ENCODE data around the gene OR9A4.
"Not testable (repeated sequence)": the region's sequence is repeated elsewhere in the genome, so short reads cannot be mapped to it uniquely, and the experiment has no call there.

OR9A4 gene

DNA sequence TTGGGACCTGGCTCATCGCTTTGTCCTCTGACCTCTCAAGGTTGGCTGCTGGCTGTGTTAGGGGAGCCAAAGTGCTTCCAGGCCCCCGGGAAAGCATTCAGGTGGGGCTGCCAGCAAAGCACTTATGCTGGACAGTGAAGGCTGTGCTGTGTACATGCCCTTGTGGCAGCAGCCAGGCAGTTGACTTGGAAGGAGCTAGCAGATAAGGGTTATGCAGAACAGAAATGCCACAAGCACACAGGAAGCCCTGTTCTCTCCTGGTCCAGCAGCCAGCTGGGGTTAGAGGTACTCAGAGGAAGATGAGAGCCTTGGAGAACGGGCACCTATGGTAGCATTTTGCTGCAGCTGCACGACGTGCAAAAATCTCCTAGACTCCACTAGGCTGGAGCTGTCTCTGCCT is 35.2 kb upstream of the OR9A4 start:
- no peak for DNase-seq (ENCODE audit: low read depth)
- no peak overlapping the region for H3K4me3 ChIP-seq (ENCODE audit: low read length)
- TF ChIP-seq CTCF (conservative IDR thresholded peaks at IDR 0.05; ENCODE audit: low read length), result no peak

DNA sequence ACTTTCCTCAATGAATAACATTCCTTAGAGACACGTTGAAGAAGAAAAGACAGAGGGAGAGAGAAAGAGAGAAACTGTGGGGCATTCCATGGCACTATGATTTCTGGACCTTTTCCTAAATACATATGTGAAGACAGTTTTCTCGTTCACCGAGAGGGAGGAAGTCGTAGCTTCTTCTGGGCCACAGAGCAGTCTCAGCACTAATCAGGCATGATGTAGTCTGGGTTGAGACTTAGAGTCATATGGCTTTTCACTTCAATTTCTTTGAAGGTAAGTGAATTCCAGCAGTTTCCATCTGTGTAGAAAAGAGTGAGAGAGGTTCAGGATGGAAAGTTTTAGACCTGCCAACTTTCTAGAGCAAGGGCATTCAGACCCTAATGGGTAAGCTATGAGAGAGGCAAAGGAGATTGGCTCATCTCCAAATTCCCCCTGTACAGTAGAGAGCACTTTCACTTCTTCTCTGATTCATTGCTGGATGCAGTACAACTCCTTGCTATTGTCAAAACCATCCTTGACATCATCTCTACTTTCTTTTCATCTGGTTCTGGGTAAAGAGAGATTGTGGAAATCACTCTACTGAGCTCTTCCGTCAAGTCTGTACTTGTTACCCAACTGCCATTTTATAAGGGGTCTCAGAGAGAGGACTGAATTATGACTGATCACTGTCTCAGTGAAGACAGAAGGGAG is 31.5 kb upstream of the OR9A4 start:
- no peak for DNase-seq (ENCODE audit: low read depth)
- TF ChIP-seq CTCF (conservative IDR thresholded peaks at IDR 0.05; ENCODE audit: low read length), result no peak
- no peak overlapping the region for H3K4me3 ChIP-seq (ENCODE audit: low read length)

DNA sequence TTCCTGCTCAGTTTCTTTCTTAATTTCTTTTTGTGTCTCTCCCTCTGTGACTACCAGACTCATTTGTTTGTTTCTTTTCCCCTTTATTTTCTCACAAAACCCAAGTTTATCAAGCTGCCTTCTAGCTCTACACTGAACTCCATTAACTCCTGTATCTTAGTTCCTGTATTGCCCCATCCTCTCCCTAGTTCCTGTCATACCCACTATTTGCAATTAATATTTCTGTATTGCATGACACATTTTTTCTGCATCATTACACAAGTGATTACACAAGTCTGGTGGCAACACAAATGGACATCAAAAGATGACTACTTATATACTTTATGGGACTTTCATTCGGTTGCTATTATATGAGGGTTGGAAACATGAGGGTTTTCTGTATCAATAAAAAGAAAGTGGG is 26.9 kb upstream of the OR9A4 start:
- no peak for TF ChIP-seq CTCF (conservative IDR thresholded peaks at IDR 0.05; ENCODE audit: low read length)
- no peak for DNase-seq (ENCODE audit: low read depth)
- no peak overlapping the region for H3K4me3 ChIP-seq (ENCODE audit: low read length)

DNA sequence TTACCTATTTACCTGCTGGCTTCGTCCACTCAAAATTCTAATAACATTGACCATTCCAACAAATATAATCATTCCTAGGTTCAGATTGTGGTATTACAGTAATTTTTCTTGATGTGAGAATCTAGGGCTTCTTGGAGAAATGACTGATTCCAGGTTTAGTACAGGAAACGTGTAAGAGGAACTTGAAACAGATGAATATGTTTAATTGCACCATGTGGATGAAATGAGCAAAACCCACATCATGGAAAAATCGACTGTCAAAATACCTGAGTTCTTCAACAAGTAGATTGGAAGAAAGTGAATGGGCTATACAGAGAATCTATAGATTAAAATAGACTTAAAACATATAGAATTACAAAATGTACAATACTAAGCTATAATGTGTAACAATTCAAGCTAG is 24.9 kb upstream of the OR9A4 start:
- H3K4me3 ChIP-seq (ENCODE audit: low read length), result no peak overlapping the region
- no peak for DNase-seq (ENCODE audit: low read depth)
- no peak for TF ChIP-seq CTCF (conservative IDR thresholded peaks at IDR 0.05; ENCODE audit: low read length)

GRCh38 chr7:141899366-141899765 is 16.8 kb upstream of the OR9A4 start:
- not testable (repeated sequence) for H3K4me3 ChIP-seq (ENCODE audit: low read length); DNase-seq (ENCODE audit: low read depth)

- TF ChIP-seq CTCF (conservative IDR thresholded peaks at IDR 0.05; ENCODE audit: low read length), result no peak
- no peak for DNase-seq (ENCODE audit: low read depth)
- H3K4me3 ChIP-seq (ENCODE audit: low read length), result no peak overlapping the region
Measured at GRCh38 chr7:141906285-141906684, 9.9 kb upstream of the OR9A4 start.

- DNase-seq (ENCODE audit: low read depth), result no peak
- no peak for TF ChIP-seq CTCF (conservative IDR thresholded peaks at IDR 0.05; ENCODE audit: low read length)
- no peak overlapping the region for H3K4me3 ChIP-seq (ENCODE audit: low read length)
Measured at GRCh38 chr7:141911391-141911790, 4.8 kb upstream of the OR9A4 start.

GRCh38 chr7:141915565-141915964 is 634 bp upstream of the OR9A4 start:
- no peak for DNase-seq (ENCODE audit: low read depth)
- TF ChIP-seq CTCF (conservative IDR thresholded peaks at IDR 0.05; ENCODE audit: low read length), result no peak
- no peak overlapping the region for H3K4me3 ChIP-seq (ENCODE audit: low read length)

All from AG10803 (cell line).